HAP-1 (cell line): ENCODE results near the gene HEXD.

Source experiments
- DNase-seq, 2 experiments: peaks; one replicate each; pipeline ENCODE4 v3.0.0-alpha.2; 2016 to 2020; ENCODE audit warnings: low spot score in 2 of 2
- H3K27me3 ChIP-seq: fragments of 250-450 bp; sonication (Bioruptor Pico); 2 replicates; pipeline ENCODE4 v1.5.1; 2020; ENCODE audit warnings: low read depth, mild to moderate bottlenecking, moderate library complexity
- H3K36me3 ChIP-seq: fragments of 250-450 bp; sonication (Bioruptor Pico); replicated peaks from 2 replicates; pipeline ENCODE4 v1.5.1; 2020; ENCODE audit warnings: mild to moderate bottlenecking
- H3K4me1 ChIP-seq: fragments of 250-450 bp; sonication (Bioruptor Pico); 2 replicates; pipeline ENCODE4 v1.5.1; 2020; ENCODE audit warnings: mild to moderate bottlenecking
- H3K4me3 ChIP-seq: fragments of 250-450 bp; sonication (Bioruptor Pico); 2 replicates; pipeline ENCODE4 v1.5.1; 2020; ENCODE audit warnings: mild to moderate bottlenecking, moderate library complexity
- H3K9me3 ChIP-seq: fragments of 250-450 bp; sonication (Bioruptor Pico); 2 replicates; pipeline ENCODE4 v1.5.1; 2020; ENCODE audit warnings: mild to moderate bottlenecking, moderate library complexity
- in situ Hi-C: fragments of 300-500 bp; cut with MboI; formaldehyde crosslinking; loops from 3 replicates; pipeline ENCODE4 v1.14.3; 2020; ENCODE audit warnings: low sequenced_read_pairs, inconsistent platforms, mixed read lengths

HEXD gene

GRCh38 chr17:82440991-82441627 is 23.0 kb downstream of the HEXD start:
- Histone ChIP-seq H3K36me3 (peaks cover 13% of the 10 kb centered on the region), H3K4me1 (no peaks in the 10 kb centered on the region)
- no peak for DNase-seq

GRCh38 chr17:82441691-82442487 is 23.7 kb downstream of the HEXD start:
- Histone ChIP-seq H3K36me3 (peaks cover 13% of the 10 kb centered on the region), H3K4me1 (no peaks in the 10 kb centered on the region)

More at GRCh38 chr17:82440991-82441627, 23.0 kb downstream of the HEXD start:
- H3K9me3 ChIP-seq = no peaks in the 10 kb centered on the region
- in situ Hi-C loops = no loop called here
- no peak overlapping the region for H3K4me3 ChIP-seq
- H3K27me3 ChIP-seq = no peaks in the 10 kb centered on the region

GRCh38 chr17:82442643-82443464 is 24.7 kb downstream of the HEXD start:
- H3K36me3 ChIP-seq = peaks cover 13% of the 10 kb centered on the region
- H3K4me1 ChIP-seq = no peaks in the 10 kb centered on the region
- no peaks in the 10 kb centered on the region for H3K27me3 ChIP-seq
- H3K9me3 ChIP-seq = no peaks in the 10 kb centered on the region
- in situ Hi-C loops = no loop called here
- DNase-seq = no peak
- H3K4me3 ChIP-seq = no peak overlapping the region

More at GRCh38 chr17:82441691-82442487, 23.7 kb downstream of the HEXD start:
- Histone ChIP-seq H3K27me3 (no peaks in the 10 kb centered on the region), H3K9me3 (no peaks in the 10 kb centered on the region), H3K4me3 (no peak overlapping the region)
- DNase-seq = no peak
- in situ Hi-C loops = no loop called here

GRCh38 chr17:82443465-82444283 is 25.5 kb downstream of the HEXD start:
- peaks cover 13% of the 10 kb centered on the region for H3K36me3 ChIP-seq
- no peak overlapping the region for H3K4me3 ChIP-seq
- H3K4me1 ChIP-seq = no peaks in the 10 kb centered on the region
- no peaks in the 10 kb centered on the region for H3K27me3 ChIP-seq
- in situ Hi-C loops = no loop called here
- DNase-seq = no peak
- no peaks in the 10 kb centered on the region for H3K9me3 ChIP-seq

- no peak for DNase-seq
- H3K9me3 ChIP-seq = no peaks in the 10 kb centered on the region
- in situ Hi-C loops = no loop called here
- no peak overlapping the region for H3K4me3 ChIP-seq
- peaks cover 6% of the 10 kb centered on the region for H3K4me1 ChIP-seq
- H3K36me3 ChIP-seq = peaks cover 13% of the 10 kb centered on the region
- H3K27me3 ChIP-seq = no peaks in the 10 kb centered on the region
Observed at GRCh38 chr17:82444284-82444893, 26.2 kb downstream of the HEXD start.

GRCh38 chr17:82444941-82445521 is 26.9 kb downstream of the HEXD start:
- in situ Hi-C loops = no loop called here
- no peaks in the 10 kb centered on the region for H3K27me3 ChIP-seq
- H3K4me1 ChIP-seq = peaks cover 7% of the 10 kb centered on the region
- no peak overlapping the region for H3K4me3 ChIP-seq
- DNase-seq = no peak
- H3K9me3 ChIP-seq = no peaks in the 10 kb centered on the region
- H3K36me3 ChIP-seq = peaks cover 13% of the 10 kb centered on the region

- no peaks in the 10 kb centered on the region for H3K27me3 ChIP-seq
- H3K4me1 ChIP-seq = peaks cover 7% of the 10 kb centered on the region
- peaks cover 16% of the 10 kb centered on the region for H3K36me3 ChIP-seq
- in situ Hi-C loops = no loop called here
- H3K4me3 ChIP-seq = no peak overlapping the region
- DNase-seq = no peak
- H3K9me3 ChIP-seq = no peaks in the 10 kb centered on the region
Observed at GRCh38 chr17:82445542-82445941, 27.4 kb downstream of the HEXD start.

- no peak overlapping the region for H3K4me3 ChIP-seq
- H3K9me3 ChIP-seq = no peaks in the 10 kb centered on the region
- H3K36me3 ChIP-seq = peaks cover 16% of the 10 kb centered on the region
- H3K27me3 ChIP-seq = no peaks in the 10 kb centered on the region
- no peak for DNase-seq
- peaks cover 10% of the 10 kb centered on the region for H3K4me1 ChIP-seq
- in situ Hi-C loops = no loop called here
Observed at GRCh38 chr17:82446124-82446523, 28.0 kb downstream of the HEXD start.

- Histone ChIP-seq H3K36me3 (peaks cover 16% of the 10 kb centered on the region), H3K9me3 (0 out of 2 replicates have a peak, but pooled peaks cover 2% of the 10 kb centered on the region), H3K4me1 (peaks cover 13% of the 10 kb centered on the region), H3K27me3 (no peaks in the 10 kb centered on the region), H3K4me3 (no peak overlapping the region)
- in situ Hi-C loops = no loop called here
- no peak for DNase-seq
Observed at GRCh38 chr17:82446649-82447048, 28.5 kb downstream of the HEXD start.

GRCh38 chr17:82447876-82448275 is 29.7 kb downstream of the HEXD start:
- Histone ChIP-seq H3K4me1 (peaks cover 13% of the 10 kb centered on the region), H3K36me3 (peaks cover 9% of the 10 kb centered on the region), H3K4me3 (no peak overlapping the region), H3K27me3 (no peaks in the 10 kb centered on the region), H3K9me3 (0 out of 2 replicates have a peak, but pooled peaks cover 3% of the 10 kb centered on the region)
- DNase-seq = no peak
- in situ Hi-C loops = no loop called here

GRCh38 chr17:82449131-82449882 is 31.2 kb downstream of the HEXD start:
- H3K4me3 ChIP-seq = peak overlapping the region; percentile 78
- peaks cover 13% of the 10 kb centered on the region for H3K4me1 ChIP-seq
- no peak for DNase-seq
- H3K9me3 ChIP-seq = 0 out of 2 replicates have a peak, but pooled peaks cover 3% of the 10 kb centered on the region
- peaks cover 8% of the 10 kb centered on the region for H3K36me3 ChIP-seq
- H3K27me3 ChIP-seq = no peaks in the 10 kb centered on the region
- in situ Hi-C loops = no loop called here

- in situ Hi-C loops = no loop called here
- H3K9me3 ChIP-seq = 0 out of 2 replicates have a peak, but pooled peaks cover 3% of the 10 kb centered on the region
- no peaks in the 10 kb centered on the region for H3K27me3 ChIP-seq
- peaks cover 13% of the 10 kb centered on the region for H3K4me1 ChIP-seq
- peaks cover 8% of the 10 kb centered on the region for H3K36me3 ChIP-seq
- peak overlapping the region; percentile 78 for H3K4me3 ChIP-seq
- DNase-seq = no peak
Observed at GRCh38 chr17:82449883-82450356, 31.8 kb downstream of the HEXD start.
